Choroid plexus epithelial cell (primary cell): ENCODE data around the gene CEBPG.

ENCODE experiments used
- DNase-seq: peaks from one replicate; pipeline ENCODE4 v3.0.0-alpha.2; 2010; ENCODE audit warnings: low read depth
- H3K4me3 ChIP-seq: 2 replicates; pipeline ENCODE4 v1.5.1; 2011; ENCODE audit warnings: low read depth, mild to moderate bottlenecking, control low read depth, low read length, moderate library complexity
- TF ChIP-seq, protein P1 (sequence below): conservative IDR thresholded peaks from 2 replicates; pipeline ENCODE4 v1.5.1; 2011; ENCODE audit warnings: low read depth, mild to moderate bottlenecking, control low read depth, inconsistent platforms, low read length, moderate library complexity

Gene CEBPG

DNA sequence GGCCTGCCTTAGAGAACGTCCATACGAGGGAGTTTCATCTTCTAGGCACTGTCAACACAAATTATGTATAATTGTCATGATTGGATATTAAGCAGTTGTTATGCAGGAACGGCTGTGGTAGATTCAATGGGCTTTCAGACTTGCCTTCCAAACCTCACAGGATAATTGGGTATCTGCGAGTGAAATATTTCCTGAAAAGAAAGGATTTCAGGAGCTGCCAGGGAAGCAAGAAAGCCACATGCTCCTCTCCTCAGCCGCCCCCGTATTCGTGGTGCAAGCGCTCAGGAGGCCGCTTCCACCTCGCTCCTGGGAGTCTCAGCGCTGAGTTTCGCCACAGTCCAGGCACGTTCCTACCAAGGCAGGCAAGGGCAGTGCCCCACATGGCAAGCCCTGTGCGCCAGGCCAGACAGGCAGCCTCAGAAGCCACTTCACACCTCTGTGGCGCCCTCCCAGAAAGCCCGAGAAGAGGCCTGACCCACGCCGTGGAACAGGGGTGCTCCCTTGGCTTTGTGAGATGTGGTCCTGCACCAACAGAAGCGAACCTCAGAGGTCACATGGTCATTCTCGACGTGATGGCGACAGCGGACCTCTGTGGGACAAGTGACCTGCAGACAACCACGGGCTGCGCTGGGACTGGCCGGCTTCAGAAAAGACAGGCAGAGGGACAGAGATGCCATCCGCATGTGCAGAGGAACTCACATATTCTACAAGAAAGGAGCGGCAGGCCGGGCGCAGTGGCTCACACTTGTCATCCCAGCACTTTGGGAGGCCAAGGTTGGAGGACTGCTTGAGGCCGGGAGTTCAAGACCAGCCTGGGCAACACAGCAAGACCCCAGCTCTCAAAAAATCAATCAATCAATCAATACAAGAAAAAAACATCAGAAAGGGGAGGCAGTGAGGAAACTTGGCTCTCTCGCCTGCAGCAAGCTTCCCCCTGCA, 41.4 kb downstream of the CEBPG start:
- no peak overlapping the region for H3K4me3 ChIP-seq
- TF ChIP-seq, protein P1, sequence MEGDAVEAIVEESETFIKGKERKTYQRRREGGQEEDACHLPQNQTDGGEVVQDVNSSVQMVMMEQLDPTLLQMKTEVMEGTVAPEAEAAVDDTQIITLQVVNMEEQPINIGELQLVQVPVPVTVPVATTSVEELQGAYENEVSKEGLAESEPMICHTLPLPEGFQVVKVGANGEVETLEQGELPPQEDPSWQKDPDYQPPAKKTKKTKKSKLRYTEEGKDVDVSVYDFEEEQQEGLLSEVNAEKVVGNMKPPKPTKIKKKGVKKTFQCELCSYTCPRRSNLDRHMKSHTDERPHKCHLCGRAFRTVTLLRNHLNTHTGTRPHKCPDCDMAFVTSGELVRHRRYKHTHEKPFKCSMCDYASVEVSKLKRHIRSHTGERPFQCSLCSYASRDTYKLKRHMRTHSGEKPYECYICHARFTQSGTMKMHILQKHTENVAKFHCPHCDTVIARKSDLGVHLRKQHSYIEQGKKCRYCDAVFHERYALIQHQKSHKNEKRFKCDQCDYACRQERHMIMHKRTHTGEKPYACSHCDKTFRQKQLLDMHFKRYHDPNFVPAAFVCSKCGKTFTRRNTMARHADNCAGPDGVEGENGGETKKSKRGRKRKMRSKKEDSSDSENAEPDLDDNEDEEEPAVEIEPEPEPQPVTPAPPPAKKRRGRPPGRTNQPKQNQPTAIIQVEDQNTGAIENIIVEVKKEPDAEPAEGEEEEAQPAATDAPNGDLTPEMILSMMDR: no peak
- no peak for DNase-seq

DNA sequence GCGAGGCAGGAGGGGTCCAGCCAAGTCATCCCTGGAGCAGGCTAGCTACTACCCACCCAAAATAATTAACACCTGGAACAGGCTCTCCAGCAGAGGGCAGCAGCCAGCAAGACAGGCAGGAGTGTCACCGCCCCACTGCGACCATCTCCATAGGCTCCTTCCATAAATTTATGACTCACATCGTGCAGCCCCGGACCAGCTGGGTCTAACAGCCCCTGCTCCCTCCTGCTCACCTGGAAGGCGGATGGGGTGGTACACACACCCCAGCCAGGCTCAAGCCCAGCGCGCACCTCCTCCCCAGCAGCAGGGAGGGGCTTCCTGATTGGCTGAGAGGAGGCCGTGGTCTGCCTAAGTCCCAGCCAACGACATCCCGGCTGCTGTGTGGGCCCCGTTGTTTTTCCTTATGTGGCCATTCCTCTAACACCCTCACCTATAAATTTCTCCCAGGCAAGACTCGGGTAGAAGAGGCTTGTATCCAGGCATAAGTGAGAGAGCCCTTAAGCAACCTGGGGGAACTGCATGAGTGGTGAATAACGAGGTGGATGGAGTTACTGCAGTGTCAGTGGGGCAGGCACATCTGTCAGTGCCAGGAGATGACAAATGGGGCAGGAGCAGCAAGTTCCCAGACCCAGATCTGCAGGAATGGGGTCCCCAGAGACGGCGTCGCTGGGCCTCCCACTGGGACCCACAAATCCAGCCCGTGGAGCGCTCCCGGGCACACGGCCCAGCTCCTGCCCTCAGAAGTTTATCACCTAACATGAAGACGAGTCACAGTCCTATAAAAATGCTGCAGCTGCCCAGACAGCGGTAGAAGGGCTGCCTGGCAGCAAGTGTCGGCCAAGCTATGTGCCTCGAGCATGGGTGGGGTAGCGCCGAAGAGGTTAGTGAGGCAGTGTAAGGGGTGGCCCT, 43.1 kb downstream of the CEBPG start:
- TF ChIP-seq, protein P1: peak; percentile 88
- peak; percentile 73 for DNase-seq
- H3K4me3 ChIP-seq: peak overlapping the region; percentile 24

DNA sequence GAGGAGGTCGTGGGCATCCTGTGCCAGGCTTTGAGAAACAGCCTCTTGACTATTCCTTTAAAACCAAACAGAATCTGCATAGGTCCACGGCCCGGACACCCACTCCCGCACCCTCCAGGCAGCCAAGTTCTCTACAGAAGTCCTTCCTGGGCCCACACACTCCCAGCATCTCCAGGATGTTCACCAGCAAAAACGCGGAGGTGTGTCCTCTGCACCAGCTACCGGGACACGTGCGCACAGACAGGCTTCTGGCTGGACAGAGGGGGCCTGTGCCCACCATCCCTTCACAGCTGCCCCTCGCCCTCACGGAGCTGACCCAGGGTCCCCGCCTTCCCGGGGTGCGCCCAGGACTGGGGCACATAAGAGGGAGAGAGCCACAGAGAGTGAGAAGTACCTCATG, 44.2 kb downstream of the CEBPG start:
- H3K4me3 ChIP-seq: no peak overlapping the region
- DNase-seq: no peak
- TF ChIP-seq, protein P1: no peak

- DNase-seq: no peak
- TF ChIP-seq, protein P1: no peak
- H3K4me3 ChIP-seq: no peak overlapping the region
These were observed 45.0 kb downstream of the CEBPG start for GRCh38 chr19:33418461-33418860.

DNA sequence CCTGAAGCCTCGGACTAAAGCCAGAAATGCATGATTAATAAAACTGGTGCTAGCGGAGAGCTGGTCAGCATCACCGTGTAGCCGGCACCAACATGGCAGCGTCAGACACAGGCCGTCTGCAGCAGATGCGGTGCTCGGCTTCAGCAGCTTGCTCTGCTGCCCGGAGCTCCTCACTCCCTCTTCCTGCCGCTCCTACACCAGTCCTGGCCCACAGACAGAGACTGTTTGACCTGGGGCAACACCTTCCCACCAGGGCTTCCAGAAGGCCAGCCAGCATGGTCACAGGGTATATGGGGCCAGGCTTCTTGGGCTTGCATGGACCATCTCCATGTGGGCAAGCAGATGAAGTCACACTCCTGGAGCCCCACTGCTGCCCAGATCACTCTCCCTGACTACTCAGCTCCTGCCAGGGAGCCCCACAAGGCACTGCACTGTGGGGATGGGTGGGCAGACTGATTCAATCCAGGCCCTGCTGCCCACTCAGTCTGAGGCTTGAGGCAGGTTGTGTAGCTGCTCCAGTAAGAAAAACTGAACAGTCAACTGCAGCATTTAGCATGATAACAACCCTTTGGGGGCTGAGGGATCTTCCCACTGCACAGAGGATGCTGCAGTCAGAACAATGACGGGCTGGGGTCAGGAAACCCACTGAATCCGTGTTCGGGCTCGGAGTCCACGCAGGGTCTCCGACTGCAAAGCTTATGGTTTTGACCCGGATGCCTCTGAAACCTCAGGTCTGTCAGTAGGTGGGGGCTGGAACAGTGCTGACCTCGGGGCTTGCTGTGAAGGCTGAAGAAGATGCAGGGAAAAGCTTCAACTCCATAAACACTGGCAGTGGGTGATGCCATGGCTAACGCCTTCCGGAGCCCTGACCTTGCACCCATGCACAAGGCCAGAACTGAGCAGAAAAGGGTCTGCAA, 45.6 kb downstream of the CEBPG start:
- DNase-seq: no peak
- no peak overlapping the region for H3K4me3 ChIP-seq

DNA sequence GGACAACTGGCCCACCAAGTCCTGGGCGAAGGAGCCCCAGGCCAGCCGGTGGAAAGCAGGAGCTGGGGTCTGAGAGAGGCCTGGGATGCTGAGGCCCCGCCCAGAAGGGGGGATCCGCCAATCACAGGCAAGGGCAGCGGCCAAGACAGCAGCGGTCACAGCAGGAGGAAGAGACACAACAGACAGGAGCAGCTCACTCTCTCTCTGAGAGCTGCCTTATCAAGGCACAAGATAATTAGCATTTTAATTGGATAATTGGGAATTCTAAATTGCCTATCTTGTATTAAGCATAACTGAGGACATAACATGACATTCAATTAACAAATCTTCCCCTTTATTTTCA, 46.2 kb downstream of the CEBPG start:
- TF ChIP-seq, protein P1: no peak
- H3K4me3 ChIP-seq: no peak overlapping the region
- DNase-seq: no peak

More for the DNA sequence above, 45.6 kb downstream of the CEBPG start:
- TF ChIP-seq, protein P1: no peak
